ENCODE measurements around the gene SBF2.
"Not testable (repeated sequence)": the region's sequence is repeated elsewhere in the genome, so short reads cannot be mapped to it uniquely, and the experiment has no call there.

Gene SBF2

GRCh38 chr11:9905501-9905951 is 388.5 kb downstream of the SBF2 start:
- TF ChIP-seq CTCF (IDR thresholded peaks at IDR 0.05; ENCODE audit: low read depth, low read length), result no peak
- no peak for DNase-seq (ENCODE audit: low read depth, low spot score)
- in situ Hi-C loops (cut with HindIII; ENCODE audit: low sequenced_read_pairs), result no loop called here
- H3K4me3 ChIP-seq (ENCODE audit: low read depth, low read length), result no peak overlapping the region

GRCh38 chr11:9903579-9903978 is 390.4 kb downstream of the SBF2 start:
- no peak for TF ChIP-seq CTCF (IDR thresholded peaks at IDR 0.05; ENCODE audit: low read depth, low read length)
- DNase-seq (ENCODE audit: low read depth, low spot score), result no peak
- in situ Hi-C loops (cut with HindIII; ENCODE audit: low sequenced_read_pairs), result no loop called here
- H3K4me3 ChIP-seq (ENCODE audit: low read depth, low read length), result no peak overlapping the region

- in situ Hi-C loops (cut with HindIII; ENCODE audit: low sequenced_read_pairs), result no loop called here
- no peak for TF ChIP-seq CTCF (IDR thresholded peaks at IDR 0.05; ENCODE audit: low read depth, low read length)
- no peak for DNase-seq (ENCODE audit: low read depth, low spot score)
Observed at GRCh38 chr11:9901943-9902342, 392.1 kb downstream of the SBF2 start.

GRCh38 chr11:9900253-9900652 is 393.8 kb downstream of the SBF2 start:
- peak; percentile 89 for DNase-seq (ENCODE audit: low read depth, low spot score)
- H3K4me3 ChIP-seq (ENCODE audit: low read depth, low read length); in situ Hi-C loops (cut with HindIII; ENCODE audit: low sequenced_read_pairs): not testable (repeated sequence)

More at GRCh38 chr11:9901943-9902342, 392.1 kb downstream of the SBF2 start:
- H3K4me3 ChIP-seq (ENCODE audit: low read depth, low read length), result no peak overlapping the region

- DNase-seq (ENCODE audit: low read depth, low spot score), result no peak
- in situ Hi-C loops (cut with HindIII; ENCODE audit: low sequenced_read_pairs), result no loop called here
- TF ChIP-seq CTCF (IDR thresholded peaks at IDR 0.05; ENCODE audit: low read depth, low read length), result no peak
- no peak overlapping the region for H3K4me3 ChIP-seq (ENCODE audit: low read depth, low read length)
Observed at GRCh38 chr11:9899676-9900075, 394.3 kb downstream of the SBF2 start.

- in situ Hi-C loops (cut with HindIII; ENCODE audit: low sequenced_read_pairs), result no loop called here
- no peak for TF ChIP-seq CTCF (IDR thresholded peaks at IDR 0.05; ENCODE audit: low read depth, low read length)
- H3K4me3 ChIP-seq (ENCODE audit: low read depth, low read length), result no peak overlapping the region
- DNase-seq (ENCODE audit: low read depth, low spot score), result no peak
Observed at GRCh38 chr11:9896902-9897301, 397.1 kb downstream of the SBF2 start.

GRCh38 chr11:9895006-9895405 is 399.0 kb downstream of the SBF2 start:
- TF ChIP-seq CTCF (IDR thresholded peaks at IDR 0.05; ENCODE audit: low read depth, low read length), result no peak
- in situ Hi-C loops (cut with HindIII; ENCODE audit: low sequenced_read_pairs), result no loop called here
- H3K4me3 ChIP-seq (ENCODE audit: low read depth, low read length), result no peak overlapping the region
- DNase-seq (ENCODE audit: low read depth, low spot score), result no peak

Measured in astrocyte of the spinal cord (primary cell).